Measurements from ENCODE around the gene PKP2. TPM values are rescaled to one million over a fixed set of nuclear protein-coding genes. Genes with fewer than 3 reads are reported as not detected.
"Not testable (repeated sequence)": the region's sequence is repeated elsewhere in the genome, so short reads cannot be mapped to it uniquely, and the experiment has no call there.

Gene PKP2
- total RNA-seq, 1 experiment from 2014 or later: 18.2 TPM

DNA sequence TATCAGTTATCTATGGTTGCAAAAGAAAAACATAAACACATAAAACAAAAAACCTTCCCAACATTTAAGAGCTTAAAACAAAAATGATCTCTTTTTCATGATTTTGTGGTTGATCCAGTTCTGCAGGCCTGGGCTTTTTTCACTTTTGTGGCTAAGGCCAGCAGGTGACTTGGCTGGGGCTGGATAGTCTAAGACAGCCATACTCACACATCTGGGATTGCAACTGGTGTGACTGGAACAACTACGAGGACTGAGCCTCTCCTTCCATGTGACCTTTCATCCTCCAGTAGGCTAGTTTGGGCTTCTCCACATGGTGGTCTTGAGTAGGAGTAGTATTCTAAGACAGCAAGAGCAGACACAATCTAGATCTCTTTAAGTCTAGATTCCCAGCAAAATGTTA lies 7.2 kb upstream of the PKP2 start:
- no peak for DNase-seq
- H3K4me3 ChIP-seq (ENCODE audit: insufficient read depth, low read depth, low read length): no peak overlapping the region
- no peaks in the 10 kb centered on the region for H3K36me3 ChIP-seq (replicated peaks; ENCODE audit: control insufficient read depth, insufficient read depth, low read length)
- H3K27me3 ChIP-seq (ENCODE audit: control insufficient read depth, insufficient read depth, low read length): no peaks in the 10 kb centered on the region

DNA sequence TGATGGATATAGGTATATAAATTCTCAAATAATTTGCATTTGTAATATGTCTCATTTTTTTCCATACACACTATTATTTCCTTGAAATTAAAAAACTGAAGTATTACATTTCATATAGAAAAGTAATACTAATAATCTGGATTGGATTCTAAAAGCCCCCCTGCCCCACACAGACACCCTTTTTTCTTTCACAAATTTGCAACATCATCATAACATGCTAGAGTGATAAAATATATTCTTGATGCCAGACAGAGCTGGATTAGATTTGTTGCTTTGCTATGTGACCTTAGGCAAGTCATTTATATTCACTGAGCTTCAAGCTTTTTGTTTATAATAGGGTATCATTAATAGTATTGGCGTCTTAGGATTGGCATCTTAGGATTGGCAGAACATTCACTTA lies 6.7 kb upstream of the PKP2 start:
- Histone ChIP-seq H3K27me3 (ENCODE audit: control insufficient read depth, insufficient read depth, low read length) (no peaks in the 10 kb centered on the region), H3K4me3 (ENCODE audit: insufficient read depth, low read depth, low read length) (no peak overlapping the region), H3K36me3 (replicated peaks; ENCODE audit: control insufficient read depth, insufficient read depth, low read length) (no peaks in the 10 kb centered on the region)
- DNase-seq: no peak

DNA sequence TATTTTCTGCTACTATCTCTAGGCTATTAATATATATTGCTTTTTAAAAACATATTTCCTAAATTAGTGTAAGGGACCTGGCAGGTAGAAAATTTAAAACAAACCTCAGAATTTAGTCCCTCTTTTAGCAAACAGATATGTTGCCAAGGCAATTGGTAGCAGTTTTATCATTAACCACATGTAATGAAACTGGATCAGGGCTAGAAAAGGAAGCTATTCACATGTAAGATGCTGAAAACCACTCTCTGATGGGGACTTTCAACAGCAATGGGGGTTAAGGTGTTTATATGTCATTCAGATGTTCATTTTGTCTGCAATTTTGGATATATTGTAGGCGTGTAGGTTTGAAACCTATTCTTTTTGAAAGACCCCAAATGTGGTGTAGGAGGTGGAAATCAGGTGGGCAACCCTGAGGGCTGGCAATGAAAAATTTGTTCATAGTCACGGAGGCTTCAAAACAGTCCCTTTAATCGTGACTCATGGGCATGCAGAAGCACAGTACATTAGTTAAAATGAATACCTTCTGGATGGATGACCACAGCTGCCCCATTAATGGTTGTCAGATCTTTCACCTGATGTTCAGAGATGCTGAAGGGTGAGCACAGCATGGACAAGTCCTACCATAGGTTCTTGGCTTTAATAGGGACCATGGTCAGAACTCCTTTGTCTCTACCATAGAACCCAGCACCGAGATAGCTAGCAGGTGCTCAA lies 5.9 kb upstream of the PKP2 start:
- Histone ChIP-seq H3K27me3 (ENCODE audit: control insufficient read depth, insufficient read depth, low read length) (no peaks in the 10 kb centered on the region; the same call in 1 of the 2 replicates), H3K36me3 (replicated peaks; ENCODE audit: control insufficient read depth, insufficient read depth, low read length) (no peaks in the 10 kb centered on the region), H3K4me3 (ENCODE audit: insufficient read depth, low read depth, low read length) (no peak overlapping the region)
- no peak for DNase-seq

DNA sequence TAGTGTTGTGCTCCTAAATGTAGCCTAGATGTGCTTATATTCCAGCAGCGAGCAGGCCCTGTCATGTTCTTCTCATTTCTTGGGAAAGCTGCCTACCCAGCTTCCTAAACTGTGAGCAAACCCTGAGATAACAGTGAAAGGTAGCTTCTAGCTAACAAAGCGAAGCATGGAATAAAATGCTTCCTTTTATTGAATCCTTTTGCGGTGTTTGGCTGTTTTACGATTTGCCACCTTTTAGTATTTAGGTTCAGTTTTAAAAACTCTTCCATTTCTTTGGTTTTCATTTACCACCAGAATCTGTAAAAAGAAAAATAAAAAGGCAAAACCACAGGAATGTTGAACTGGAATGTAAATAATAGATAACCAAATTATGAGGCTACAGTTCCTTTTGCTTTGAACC lies 5.0 kb upstream of the PKP2 start:
- Histone ChIP-seq H3K36me3 (replicated peaks; ENCODE audit: control insufficient read depth, insufficient read depth, low read length) (no peaks in the 10 kb centered on the region), H3K27me3 (ENCODE audit: control insufficient read depth, insufficient read depth, low read length) (no peaks in the 10 kb centered on the region; the same call in 1 of the 2 replicates), H3K4me3 (ENCODE audit: insufficient read depth, low read depth, low read length) (no peak overlapping the region)
- no peak for DNase-seq

DNA sequence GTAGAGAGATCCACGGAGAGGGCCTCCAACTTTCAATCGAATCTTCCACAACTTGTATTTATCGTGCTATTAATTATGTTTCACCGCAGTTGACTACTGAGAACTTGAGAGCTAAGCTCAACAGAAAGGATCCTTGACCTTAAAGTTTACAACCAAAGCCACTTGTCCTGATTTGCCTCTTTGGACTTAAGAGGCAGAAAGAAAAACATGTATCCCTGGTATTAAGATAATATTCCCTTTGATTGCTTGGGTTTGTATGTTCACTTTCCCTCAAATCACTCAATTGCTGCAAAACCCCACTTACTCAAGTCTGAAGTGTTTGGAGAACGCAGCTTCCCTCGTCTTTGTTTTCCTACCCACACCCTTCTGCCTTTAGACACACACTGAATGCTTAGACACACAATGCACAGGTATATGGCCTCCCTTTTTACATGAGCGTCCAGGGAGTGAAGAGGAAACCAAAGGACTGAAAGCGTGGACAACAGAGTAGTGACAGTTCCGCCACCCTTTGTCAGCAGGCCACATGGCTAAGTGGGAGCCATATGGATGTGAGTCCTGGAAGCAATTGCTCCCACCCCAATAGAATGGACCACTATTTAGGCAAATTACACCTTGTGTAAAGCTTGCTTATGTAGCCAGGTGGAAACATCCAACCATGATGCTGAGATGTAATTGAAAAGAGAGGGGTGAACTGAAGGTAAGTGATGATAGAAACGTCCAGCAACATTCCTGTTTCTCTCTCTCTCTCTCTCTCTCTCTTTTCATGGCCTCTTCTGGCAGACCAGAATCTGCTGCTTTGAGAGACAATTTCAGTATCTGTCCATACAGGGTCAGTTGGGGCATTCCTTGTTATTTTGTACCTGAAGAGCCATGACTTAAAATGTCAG lies 1.4 kb upstream of the PKP2 start:
- Histone ChIP-seq H3K4me3 (ENCODE audit: insufficient read depth, low read depth, low read length) (peak overlapping the region; percentile 67), H3K27me3 (ENCODE audit: control insufficient read depth, insufficient read depth, low read length) (no peaks in the 10 kb centered on the region; the same call in 1 of the 2 replicates)
- no peak for DNase-seq

DNA sequence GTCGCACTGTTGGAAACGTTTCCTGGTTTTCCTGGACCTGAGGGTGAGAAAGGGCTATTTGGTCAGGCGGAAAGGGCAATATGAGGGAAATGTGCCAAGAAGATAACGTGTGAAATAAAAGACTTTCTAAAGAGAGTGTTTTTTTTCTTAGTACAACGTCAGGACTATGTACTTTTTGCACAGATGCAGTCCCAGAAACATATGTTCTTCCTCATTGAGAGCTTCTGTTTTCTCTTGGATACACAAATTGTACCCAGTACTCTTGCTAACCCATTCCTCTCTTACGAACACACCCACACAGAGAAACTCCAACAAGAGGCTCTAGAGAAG lies 669 bp upstream of the PKP2 start:
- H3K36me3 ChIP-seq (replicated peaks; ENCODE audit: control insufficient read depth, insufficient read depth, low read length): no peaks in the 10 kb centered on the region
- no peak for DNase-seq
- H3K4me3 ChIP-seq (ENCODE audit: insufficient read depth, low read depth, low read length): peak overlapping the region; percentile 67
- no peaks in the 10 kb centered on the region; the same call in 1 of the 2 replicates for H3K27me3 ChIP-seq (ENCODE audit: control insufficient read depth, insufficient read depth, low read length)

More for the DNA sequence above, 1.4 kb upstream of the PKP2 start:
- H3K36me3 ChIP-seq (replicated peaks; ENCODE audit: control insufficient read depth, insufficient read depth, low read length): no peaks in the 10 kb centered on the region

DNA sequence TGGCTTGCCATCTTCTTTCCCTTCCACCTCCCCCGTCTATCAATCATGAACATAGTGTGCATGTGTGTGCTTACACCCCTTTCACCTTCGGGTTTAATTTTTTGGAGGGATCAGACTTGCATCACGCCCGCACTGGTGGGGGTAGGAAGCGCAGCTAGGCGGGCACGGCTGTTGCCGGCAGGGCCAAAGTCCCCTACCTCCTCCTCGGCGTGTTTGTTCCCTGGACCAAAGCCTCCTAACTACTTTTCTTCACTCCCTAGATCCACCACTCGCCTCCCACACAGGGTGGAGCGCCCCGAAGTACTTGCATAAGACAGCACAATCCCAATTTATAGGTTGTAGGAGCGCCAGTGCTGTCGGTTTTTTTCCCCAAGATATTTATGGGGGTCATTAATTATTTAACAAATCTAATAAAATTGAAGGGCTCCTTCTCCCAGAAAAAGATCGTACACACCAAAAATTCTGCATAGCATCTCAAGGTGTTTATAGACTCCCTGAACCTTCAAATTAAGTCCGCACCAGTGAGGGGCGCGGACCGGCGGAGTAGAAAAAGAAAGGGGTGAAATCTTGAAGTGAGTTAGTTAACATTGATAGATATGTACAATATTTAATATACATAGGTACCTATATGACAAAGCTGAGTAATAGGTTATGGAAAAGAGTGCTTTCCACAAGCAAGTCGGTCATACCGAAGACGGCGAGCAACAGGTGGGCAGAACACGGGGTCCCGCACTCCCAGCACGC lies 717 bp downstream of the PKP2 start:
- no peaks in the 10 kb centered on the region for H3K36me3 ChIP-seq (replicated peaks; ENCODE audit: control insufficient read depth, insufficient read depth, low read length)
- peak; percentile 59 for DNase-seq
- no peaks in the 10 kb centered on the region; the same call in 1 of the 2 replicates for H3K27me3 ChIP-seq (ENCODE audit: control insufficient read depth, insufficient read depth, low read length)
- H3K4me3 ChIP-seq (ENCODE audit: insufficient read depth, low read depth, low read length): peak overlapping the region; percentile 78

DNA sequence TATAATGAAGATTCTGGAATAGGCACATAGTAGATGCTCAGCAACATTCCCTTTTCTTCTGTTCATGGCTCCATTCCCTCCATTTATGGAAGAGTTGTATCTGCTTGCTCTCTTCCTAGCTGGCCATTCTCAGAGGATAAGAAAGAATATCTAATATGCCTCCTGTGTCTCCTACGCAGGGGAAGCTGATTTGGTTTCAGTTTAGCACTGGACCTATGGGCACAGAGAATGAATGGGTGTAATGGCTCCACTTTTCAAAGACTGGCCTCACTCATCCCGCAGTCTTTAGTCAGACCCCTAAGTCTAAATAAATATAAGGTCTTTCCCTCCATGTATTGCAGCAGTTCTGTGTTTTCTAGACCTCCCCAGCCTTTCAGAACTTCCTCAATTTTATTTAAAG lies 2.0 kb downstream of the PKP2 start:
- Histone ChIP-seq H3K27me3 (ENCODE audit: control insufficient read depth, insufficient read depth, low read length) (no peaks in the 10 kb centered on the region; the same call in 1 of the 2 replicates), H3K4me3 (ENCODE audit: insufficient read depth, low read depth, low read length) (no peak overlapping the region), H3K36me3 (replicated peaks; ENCODE audit: control insufficient read depth, insufficient read depth, low read length) (no peaks in the 10 kb centered on the region)
- DNase-seq: no peak

DNA sequence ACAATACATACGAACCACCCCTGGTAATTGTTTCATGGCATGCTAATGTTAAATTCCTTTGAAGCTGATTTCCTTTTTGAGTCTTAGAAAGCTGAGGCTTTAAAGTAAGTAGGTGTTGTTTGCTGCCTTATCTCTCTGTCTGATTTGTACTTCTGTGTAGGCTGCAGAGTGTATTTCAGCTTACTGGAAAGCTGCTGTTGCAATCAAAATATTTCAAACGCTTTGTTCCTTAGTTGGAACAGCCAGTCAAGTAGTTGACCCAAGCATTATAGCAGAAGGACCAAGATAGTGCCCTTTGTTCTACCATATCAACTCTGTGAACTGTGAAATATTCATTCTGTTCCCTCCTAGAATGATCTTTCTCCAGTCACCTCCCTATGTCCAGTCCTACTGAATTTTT lies 3.1 kb downstream of the PKP2 start:
- Histone ChIP-seq H3K27me3 (ENCODE audit: control insufficient read depth, insufficient read depth, low read length) (no peaks in the 10 kb centered on the region; the same call in 1 of the 2 replicates), H3K4me3 (ENCODE audit: insufficient read depth, low read depth, low read length) (no peak overlapping the region), H3K36me3 (replicated peaks; ENCODE audit: control insufficient read depth, insufficient read depth, low read length) (no peaks in the 10 kb centered on the region)
- DNase-seq: no peak

DNA sequence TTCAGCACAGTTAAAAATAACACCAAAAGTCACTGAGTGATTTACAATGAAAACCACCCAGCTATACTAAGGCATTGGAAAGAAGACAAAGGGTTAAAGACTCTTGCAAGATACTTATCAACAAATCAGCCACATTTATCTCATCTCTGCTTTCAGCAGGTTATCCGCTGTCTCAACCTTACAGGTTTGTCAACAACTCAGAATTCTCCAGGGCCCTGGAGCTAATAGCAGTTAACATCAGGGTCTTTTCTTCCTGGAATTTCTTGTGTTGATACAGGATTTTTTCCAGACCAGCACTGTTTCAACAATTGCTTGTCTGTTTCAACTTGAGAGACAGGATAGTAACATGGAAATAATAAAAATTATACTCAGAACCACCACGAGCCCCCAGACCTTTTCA lies 3.5 kb downstream of the PKP2 start:
- no peaks in the 10 kb centered on the region for H3K36me3 ChIP-seq (replicated peaks; ENCODE audit: control insufficient read depth, insufficient read depth, low read length)
- H3K4me3 ChIP-seq (ENCODE audit: insufficient read depth, low read depth, low read length): no peak overlapping the region
- DNase-seq: no peak
- H3K27me3 ChIP-seq (ENCODE audit: control insufficient read depth, insufficient read depth, low read length): no peaks in the 10 kb centered on the region; the same call in 1 of the 2 replicates

DNA sequence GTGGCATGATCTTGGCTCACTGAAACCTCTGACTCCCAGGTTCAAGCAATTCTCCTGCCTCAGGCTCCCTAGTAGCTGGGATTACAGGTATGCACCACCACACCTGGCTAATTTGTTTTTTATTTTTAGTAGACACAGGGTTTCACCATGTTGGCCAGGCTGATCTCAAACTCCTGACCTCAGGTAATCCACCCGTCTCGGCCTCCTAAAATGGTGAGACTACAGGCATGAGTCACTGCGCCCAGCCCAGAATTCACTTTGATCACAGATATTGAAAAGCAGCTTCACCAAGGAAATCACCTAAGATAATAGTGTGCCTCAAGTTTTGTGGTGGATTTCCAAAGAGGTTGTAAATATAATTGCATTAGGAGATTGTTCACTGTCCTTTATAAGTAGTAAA lies 4.2 kb downstream of the PKP2 start:
- not testable (repeated sequence) for DNase-seq; H3K4me3 ChIP-seq (ENCODE audit: insufficient read depth, low read depth, low read length); H3K27me3 ChIP-seq (ENCODE audit: control insufficient read depth, insufficient read depth, low read length)

DNA sequence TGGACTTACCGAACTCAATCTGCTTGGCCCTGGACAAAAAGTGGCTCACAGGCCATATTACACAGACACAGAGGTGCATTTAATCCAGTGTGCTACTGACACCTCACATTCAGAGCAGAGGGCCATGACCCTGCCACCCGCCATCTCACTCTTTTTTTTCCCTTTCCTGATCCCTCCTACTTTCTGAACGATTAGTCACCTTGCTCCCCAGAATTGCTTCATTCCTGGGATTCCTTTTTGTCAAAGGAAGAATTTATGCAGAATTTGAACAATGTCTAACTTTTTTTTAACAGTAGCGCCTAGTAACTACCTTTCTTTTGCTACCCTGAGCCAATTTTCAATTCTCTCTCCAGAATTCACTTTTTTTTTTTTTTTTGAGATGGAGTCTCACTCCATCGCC lies 4.6 kb downstream of the PKP2 start:
- peak; percentile 61 for DNase-seq
- Histone ChIP-seq H3K27me3 (ENCODE audit: control insufficient read depth, insufficient read depth, low read length) (no peaks in the 10 kb centered on the region; the same call in 1 of the 2 replicates), H3K4me3 (ENCODE audit: insufficient read depth, low read depth, low read length) (no peak overlapping the region), H3K36me3 (replicated peaks; ENCODE audit: control insufficient read depth, insufficient read depth, low read length) (no peaks in the 10 kb centered on the region)

More for the DNA sequence above, 4.2 kb downstream of the PKP2 start:
- H3K36me3 ChIP-seq (replicated peaks; ENCODE audit: control insufficient read depth, insufficient read depth, low read length): not testable (repeated sequence)

DNA sequence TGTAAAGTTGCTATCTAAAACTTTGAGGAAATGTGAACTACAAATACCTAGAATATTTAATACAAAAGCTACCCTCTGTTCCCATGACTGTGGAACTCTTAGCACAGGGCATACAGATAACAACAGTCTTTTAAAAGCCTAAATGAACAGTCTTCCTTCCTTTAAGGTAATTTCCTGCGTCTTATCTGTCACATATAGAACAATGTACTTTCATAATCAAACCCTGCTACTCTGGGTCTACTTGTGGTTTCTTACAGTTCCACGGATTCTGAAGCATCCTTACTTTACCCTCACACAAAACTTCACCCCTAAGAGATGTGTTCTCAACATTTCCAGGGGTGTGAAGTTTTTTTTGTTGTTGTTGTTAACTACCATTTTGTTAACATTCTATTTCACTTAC lies 5.1 kb downstream of the PKP2 start:
- Histone ChIP-seq H3K27me3 (ENCODE audit: control insufficient read depth, insufficient read depth, low read length) (no peaks in the 10 kb centered on the region; the same call in 1 of the 2 replicates), H3K4me3 (ENCODE audit: insufficient read depth, low read depth, low read length) (no peak overlapping the region), H3K36me3 (replicated peaks; ENCODE audit: control insufficient read depth, insufficient read depth, low read length) (no peaks in the 10 kb centered on the region)
- no peak for DNase-seq

DNA sequence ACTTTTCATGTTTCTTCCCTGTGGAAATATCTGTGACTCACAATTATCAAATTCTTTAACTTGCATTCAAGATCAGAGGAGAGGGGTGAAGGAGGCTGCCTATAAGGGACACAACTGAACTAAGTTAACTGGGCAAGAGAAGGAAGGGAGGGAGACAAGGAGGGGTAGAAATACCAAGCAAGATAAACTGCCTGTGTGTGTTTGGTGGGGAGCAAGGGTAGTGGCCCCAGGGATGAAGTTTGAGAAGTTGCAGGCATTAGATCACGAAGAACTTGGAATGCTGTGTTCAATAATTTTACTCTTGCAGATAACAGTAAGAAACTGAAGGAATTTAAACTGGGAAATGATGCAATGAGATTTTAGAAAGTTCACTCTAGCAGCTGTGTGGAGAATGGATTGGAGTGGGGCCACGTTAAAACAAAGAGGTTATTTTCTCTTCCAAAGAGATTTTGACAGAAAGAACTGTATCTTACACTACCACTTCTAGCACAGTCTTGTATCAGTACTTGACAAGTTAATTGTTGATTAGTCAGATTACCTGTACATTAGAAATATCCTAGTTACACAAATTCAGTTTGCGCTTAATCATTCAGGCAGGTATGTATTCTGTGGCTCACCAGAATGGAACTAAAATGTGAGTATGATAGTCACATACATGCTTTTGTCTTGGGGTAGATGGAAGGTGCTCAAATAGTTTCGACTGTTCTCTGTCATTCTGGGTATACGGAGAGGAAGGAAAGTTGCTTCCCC lies 7.4 kb downstream of the PKP2 start:
- no peak overlapping the region for H3K4me3 ChIP-seq (ENCODE audit: insufficient read depth, low read depth, low read length)
- H3K36me3 ChIP-seq (replicated peaks; ENCODE audit: control insufficient read depth, insufficient read depth, low read length): no peaks in the 10 kb centered on the region
- H3K27me3 ChIP-seq (ENCODE audit: control insufficient read depth, insufficient read depth, low read length): no peaks in the 10 kb centered on the region
- DNase-seq: no peak
